PC-9 (cell line): ENCODE results near the gene OLIG2. TPM values are rescaled to one million over a fixed set of nuclear protein-coding genes. Genes with fewer than 3 reads are reported as not detected.

ENCODE experiments used
- BruUV-seq: library from RNA; stranded (reverse); fragments of 400-500 nt; replicated peaks from 2 replicates; lab custom pipeline; 2021; lab: Mats Ljungman, UMichigan
- CTCF ChIA-PET: fragments of 300-600 bp; sonication (Branson Sonifier 250); formaldehyde crosslinking; loops from one replicate; lab custom pipeline; 2022; ENCODE audit warnings: antibody characterized with exemption; lab: Charles Lee
- POLR2A ChIA-PET: fragments of 300-600 bp; sonication (Branson Sonifier 250); formaldehyde crosslinking; loops from one replicate; lab custom pipeline; 2022; ENCODE audit warnings: antibody characterized with exemption; ENCODE audit not compliant: unreplicated experiment; lab: Charles Lee
- DNase-seq, 2 experiments: peaks; one replicate each; pipeline versions ENCODE4 v3.0.0 to v3.0.0-alpha.2; 2015 to 2022; ENCODE audit warnings: mixed read lengths in 1 of 2
- H2AFZ ChIP-seq: fragments of 200-600 bp; sonication (generic); 2 replicates; pipeline ENCODE4 v1.8.1; 2017; ENCODE audit warnings: antibody characterized with exemption
- H3F3A ChIP-seq: fragments of 200-600 bp; sonication (generic); 2 replicates; pipeline ENCODE4 v1.8.1; 2017; ENCODE audit warnings: antibody characterized with exemption, mild to moderate bottlenecking, low read depth; ENCODE audit not compliant: insufficient read depth
- H3K27ac ChIP-seq: fragments of 200-600 bp; sonication (generic); 2 replicates; pipeline ENCODE4 v1.6.1; 2016; ENCODE audit warnings: mixed run types
- H3K27me3 ChIP-seq: fragments of 200-600 bp; sonication (generic); 2 replicates; pipeline ENCODE4 v1.6.1; 2016; ENCODE audit warnings: low read depth, mixed run types; ENCODE audit not compliant: insufficient read depth
- H3K36me3 ChIP-seq: fragments of 200-600 bp; sonication (generic); 2 replicates; pipeline ENCODE4 v1.6.1; 2016; ENCODE audit warnings: low read depth, mixed run types
- H3K4me1 ChIP-seq: fragments of 200-600 bp; sonication (generic); replicated peaks from 2 replicates; pipeline ENCODE4 v1.6.1; 2016; ENCODE audit warnings: mixed run types; ENCODE audit not compliant: insufficient read depth
- H3K4me2 ChIP-seq: fragments of 200-600 bp; sonication (generic); 2 replicates; pipeline ENCODE4 v1.6.1; 2017; ENCODE audit warnings: mixed run types
- H3K4me3 ChIP-seq: fragments of 200-600 bp; sonication (generic); 2 replicates; pipeline ENCODE4 v1.6.1; 2016; ENCODE audit warnings: mixed run types
- H3K79me2 ChIP-seq: fragments of 200-600 bp; sonication (generic); 2 replicates; pipeline ENCODE4 v1.6.1; 2017; ENCODE audit warnings: low read depth, mixed run types
- H3K9me2 ChIP-seq: fragments of 200-600 bp; sonication (generic); 2 replicates; pipeline ENCODE4 v1.8.1; 2017; ENCODE audit warnings: mild to moderate bottlenecking; ENCODE audit not compliant: insufficient read depth
- H3K9me3 ChIP-seq: fragments of 200-600 bp; sonication (generic); 2 replicates; pipeline ENCODE4 v1.8.1; 2016; ENCODE audit warnings: low read depth; ENCODE audit not compliant: insufficient read depth
- H4K20me1 ChIP-seq: fragments of 200-600 bp; sonication (generic); 2 replicates; pipeline ENCODE4 v1.8.1; 2017; ENCODE audit not compliant: insufficient read depth
- EZH2 ChIP-seq: fragments of 200-600 bp; sonication (generic); IDR thresholded peaks from 2 replicates; pipeline ENCODE4 v1.8.0; 2017; ENCODE audit warnings: antibody characterized with exemption, low read depth
- intact Hi-C: fragments of 100-400 bp; cut with micrococcal nuclease; formaldehyde crosslinking; loops from one replicate; pipeline ENCODE4 v1.10.0; 2022; ENCODE audit not compliant: unreplicated experiment
- total RNA-seq: library from RNA; stranded (reverse); gene quantifications from 2 replicates; pipeline ENCODE4 v1.2.3, GENCODE V29; 2021
- TF ChIP-seq, protein P1 (sequence below): fragments of 200-600 bp; sonication (generic); conservative IDR thresholded peaks from 2 replicates; pipeline ENCODE4 v1.6.1; 2017; ENCODE audit warnings: mixed run types, antibody characterized with exemption, mild to moderate bottlenecking, moderate library complexity

OLIG2 gene
- total RNA-seq, 1 experiment from 2014 or later = not detected

DNA sequence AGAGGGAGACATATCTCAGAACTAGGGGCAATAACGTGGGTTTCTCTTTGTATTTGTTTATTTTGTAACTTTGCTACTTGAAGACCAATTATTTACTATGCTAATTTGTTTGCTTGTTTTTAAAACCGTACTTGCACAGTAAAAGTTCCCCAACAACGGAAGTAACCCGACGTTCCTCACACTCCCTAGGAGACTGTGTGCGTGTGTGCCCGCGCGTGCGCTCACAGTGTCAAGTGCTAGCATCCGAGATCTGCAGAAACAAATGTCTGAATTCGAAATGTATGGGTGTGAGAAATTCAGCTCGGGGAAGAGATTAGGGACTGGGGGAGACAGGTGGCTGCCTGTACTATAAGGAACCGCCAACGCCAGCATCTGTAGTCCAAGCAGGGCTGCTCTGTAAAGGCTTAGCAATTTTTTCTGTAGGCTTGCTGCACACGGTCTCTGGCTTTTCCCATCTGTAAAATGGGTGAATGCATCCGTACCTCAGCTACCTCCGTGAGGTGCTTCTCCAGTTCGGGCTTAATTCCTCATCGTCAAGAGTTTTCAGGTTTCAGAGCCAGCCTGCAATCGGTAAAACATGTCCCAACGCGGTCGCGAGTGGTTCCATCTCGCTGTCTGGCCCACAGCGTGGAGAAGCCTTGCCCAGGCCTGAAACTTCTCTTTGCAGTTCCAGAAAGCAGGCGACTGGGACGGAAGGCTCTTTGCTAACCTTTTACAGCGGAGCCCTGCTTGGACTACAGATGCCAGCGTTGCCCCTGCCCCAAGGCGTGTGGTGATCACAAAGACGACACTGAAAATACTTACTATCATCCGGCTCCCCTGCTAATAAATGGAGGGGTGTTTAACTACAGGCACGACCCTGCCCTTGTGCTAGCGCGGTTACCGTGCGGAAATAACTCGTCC is 1.3 kb upstream of the OLIG2 start:
- H3K4me3 ChIP-seq = no peak overlapping the region
- ChIA-PET POLR2A (no interaction called here), CTCF (no interaction called here)
- TF ChIP-seq EZH2 = no peak
- TF ChIP-seq, protein P1, sequence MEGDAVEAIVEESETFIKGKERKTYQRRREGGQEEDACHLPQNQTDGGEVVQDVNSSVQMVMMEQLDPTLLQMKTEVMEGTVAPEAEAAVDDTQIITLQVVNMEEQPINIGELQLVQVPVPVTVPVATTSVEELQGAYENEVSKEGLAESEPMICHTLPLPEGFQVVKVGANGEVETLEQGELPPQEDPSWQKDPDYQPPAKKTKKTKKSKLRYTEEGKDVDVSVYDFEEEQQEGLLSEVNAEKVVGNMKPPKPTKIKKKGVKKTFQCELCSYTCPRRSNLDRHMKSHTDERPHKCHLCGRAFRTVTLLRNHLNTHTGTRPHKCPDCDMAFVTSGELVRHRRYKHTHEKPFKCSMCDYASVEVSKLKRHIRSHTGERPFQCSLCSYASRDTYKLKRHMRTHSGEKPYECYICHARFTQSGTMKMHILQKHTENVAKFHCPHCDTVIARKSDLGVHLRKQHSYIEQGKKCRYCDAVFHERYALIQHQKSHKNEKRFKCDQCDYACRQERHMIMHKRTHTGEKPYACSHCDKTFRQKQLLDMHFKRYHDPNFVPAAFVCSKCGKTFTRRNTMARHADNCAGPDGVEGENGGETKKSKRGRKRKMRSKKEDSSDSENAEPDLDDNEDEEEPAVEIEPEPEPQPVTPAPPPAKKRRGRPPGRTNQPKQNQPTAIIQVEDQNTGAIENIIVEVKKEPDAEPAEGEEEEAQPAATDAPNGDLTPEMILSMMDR = no peak
- no peaks in the 10 kb centered on the region for H3K9me2 ChIP-seq
- BruUV-seq = no TSS peak
- H3K79me2 ChIP-seq = no peaks in the 10 kb centered on the region
- no peaks in the 10 kb centered on the region for H3F3A ChIP-seq
- DNase-seq = no peak
- H3K27ac ChIP-seq = no peak overlapping the region
- no peaks in the 10 kb centered on the region for H3K4me1 ChIP-seq
- H3K4me2 ChIP-seq = no peak overlapping the region
- peaks cover 48% of the 10 kb centered on the region for H3K27me3 ChIP-seq
- no peaks in the 10 kb centered on the region for H4K20me1 ChIP-seq
- no peaks in the 10 kb centered on the region for H3K36me3 ChIP-seq
- H2AFZ ChIP-seq = no peak overlapping the region
- no peaks in the 10 kb centered on the region for H3K9me3 ChIP-seq
- intact Hi-C loops = no loop called here

GRCh38 chr21:33025106-33025488 is 638 bp upstream of the OLIG2 start:
- intact Hi-C loops = no loop called here
- Histone ChIP-seq H3K9me2 (no peaks in the 10 kb centered on the region), H3F3A (no peaks in the 10 kb centered on the region), H3K27me3 (peaks cover 54% of the 10 kb centered on the region), H3K36me3 (no peaks in the 10 kb centered on the region), H4K20me1 (no peaks in the 10 kb centered on the region), H2AFZ (no peak overlapping the region), H3K27ac (no peak overlapping the region), H3K9me3 (no peaks in the 10 kb centered on the region), H3K4me1 (no peaks in the 10 kb centered on the region), H3K4me3 (no peak overlapping the region), H3K79me2 (no peaks in the 10 kb centered on the region), H3K4me2 (no peak overlapping the region)
- no TSS peak for BruUV-seq
- ChIA-PET POLR2A (no interaction called here), CTCF (no interaction called here)
- TF ChIP-seq EZH2 = no peak
- TF ChIP-seq, protein P1 = no peak
- no peak for DNase-seq

DNA sequence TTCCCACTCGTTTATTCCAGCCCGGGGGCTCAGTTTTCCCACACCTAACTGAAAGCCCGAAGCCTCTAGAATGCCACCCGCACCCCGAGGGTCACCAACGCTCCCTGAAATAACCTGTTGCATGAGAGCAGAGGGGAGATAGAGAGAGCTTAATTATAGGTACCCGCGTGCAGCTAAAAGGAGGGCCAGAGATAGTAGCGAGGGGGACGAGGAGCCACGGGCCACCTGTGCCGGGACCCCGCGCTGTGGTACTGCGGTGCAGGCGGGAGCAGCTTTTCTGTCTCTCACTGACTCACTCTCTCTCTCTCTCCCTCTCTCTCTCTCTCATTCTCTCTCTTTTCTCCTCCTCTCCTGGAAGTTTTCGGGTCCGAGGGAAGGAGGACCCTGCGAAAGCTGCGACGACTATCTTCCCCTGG is 716 bp downstream of the OLIG2 start:
- H3K9me2 ChIP-seq = no peaks in the 10 kb centered on the region
- intact Hi-C loops = no loop called here

More for the DNA sequence above, 716 bp downstream of the OLIG2 start:
- Histone ChIP-seq H3K79me2 (no peaks in the 10 kb centered on the region), H3K4me1 (no peaks in the 10 kb centered on the region), H3K4me2 (no peak overlapping the region), H3K27ac (no peak overlapping the region), H3K27me3 (peaks cover 61% of the 10 kb centered on the region), H3K4me3 (no peak overlapping the region), H3K36me3 (no peaks in the 10 kb centered on the region), H2AFZ (no peak overlapping the region), H3K9me3 (no peaks in the 10 kb centered on the region), H3F3A (no peaks in the 10 kb centered on the region), H4K20me1 (no peaks in the 10 kb centered on the region)
- BruUV-seq = no TSS peak
- DNase-seq = no peak
- ChIA-PET CTCF (no interaction called here), POLR2A (no interaction called here)
- TF ChIP-seq, protein P1 = no peak
- TF ChIP-seq EZH2 = no peak
